ENCODE results near the gene SRSF3. TPM values are rescaled to one million over a fixed set of nuclear protein-coding genes. Genes with fewer than 3 reads are reported as not detected.

The SRSF3 gene
- total RNA-seq, 1 donor from 2014 or later = 455 TPM

DNA sequence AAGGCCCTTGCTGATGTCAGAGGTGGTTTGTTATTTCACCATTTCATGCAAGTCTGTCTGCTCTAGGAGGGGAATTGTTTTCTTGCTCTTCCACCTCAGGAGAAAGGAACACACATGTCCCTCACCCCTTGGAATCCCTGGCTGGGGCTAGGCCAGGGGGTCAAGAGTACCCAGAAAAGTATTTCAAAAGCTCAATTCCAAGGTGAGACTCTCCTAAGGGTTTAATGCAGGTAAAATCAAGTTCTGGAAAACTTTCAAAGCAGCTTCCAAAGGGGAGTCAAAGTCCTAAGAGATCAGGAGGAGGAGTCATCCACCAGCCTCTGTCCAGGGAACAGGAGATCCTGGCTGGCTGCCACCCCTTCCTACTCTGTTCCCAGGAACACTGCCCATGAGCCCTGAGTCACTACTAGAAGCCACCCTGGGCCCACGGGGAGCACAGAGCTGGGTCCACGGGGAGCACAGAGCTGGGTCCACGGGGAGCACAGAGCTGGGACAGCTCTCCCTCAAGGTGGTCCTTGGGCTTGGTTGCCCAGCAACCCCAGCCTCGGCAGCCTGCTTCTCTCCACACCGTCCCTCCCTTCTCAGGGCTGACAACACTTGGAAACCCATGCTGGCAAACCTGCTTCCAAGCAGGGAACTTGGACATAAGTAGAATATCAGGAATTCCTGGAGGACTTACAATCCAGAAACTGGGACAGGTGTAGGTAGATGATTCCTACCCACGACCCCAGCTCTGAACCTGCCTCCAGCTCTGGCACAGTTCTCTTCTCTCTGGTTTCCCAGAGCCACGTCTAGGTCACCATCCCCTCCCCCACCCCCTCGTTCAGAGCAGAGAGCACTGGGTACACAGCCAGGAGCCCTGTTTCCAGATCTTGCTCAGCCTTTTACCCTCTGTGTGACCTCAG, 49.0 kb downstream of the SRSF3 start:
- no peak overlapping the region for H3K27ac Mint-ChIP-seq
- no peak for DNase-seq (ENCODE audit: extremely low spot score, unreplicated experiment)
- H3K27me3 Mint-ChIP-seq = no peaks in the 10 kb centered on the region
- peaks cover 4% of the 10 kb centered on the region for H3K4me1 Mint-ChIP-seq (ENCODE audit: unreplicated experiment)
- H3K9me3 Mint-ChIP-seq = no peaks in the 10 kb centered on the region
- TF ChIP-seq CTCF (conservative IDR thresholded peaks at IDR 0.05) = no peak
- no peak overlapping the region for H3K4me3 Mint-ChIP-seq
- H3K36me3 Mint-ChIP-seq = no peaks in the 10 kb centered on the region

GRCh38 chr6:36643977-36644376, 49.8 kb downstream of the SRSF3 start:
- Mint-ChIP-seq H3K4me1 (ENCODE audit: unreplicated experiment) (peaks cover 4% of the 10 kb centered on the region), H3K36me3 (no peaks in the 10 kb centered on the region), H3K27me3 (no peaks in the 10 kb centered on the region), H3K4me3 (no peak overlapping the region), H3K27ac (no peak overlapping the region), H3K9me3 (no peaks in the 10 kb centered on the region)
- no peak for DNase-seq (ENCODE audit: extremely low spot score, unreplicated experiment)
- no peak for TF ChIP-seq CTCF (conservative IDR thresholded peaks at IDR 0.05)

DNA sequence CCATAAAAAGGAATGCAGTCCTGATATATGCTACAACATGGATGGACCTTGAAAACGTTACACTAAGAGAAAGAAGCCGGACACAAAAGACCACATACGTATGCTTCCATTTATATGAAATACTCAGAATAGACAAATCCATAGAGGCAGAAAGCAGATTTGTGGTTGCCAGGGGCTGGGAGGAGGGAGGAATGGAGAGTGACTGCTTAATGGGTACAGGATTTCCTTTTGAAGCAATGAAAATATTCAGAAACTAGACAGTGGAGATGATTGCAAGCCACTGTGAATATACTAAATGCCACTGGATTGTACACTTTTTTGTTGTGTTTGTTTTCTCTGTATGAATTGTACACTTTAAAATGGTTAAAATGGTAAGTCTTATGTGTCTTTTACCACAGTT, 54.9 kb downstream of the SRSF3 start:
- H3K9me3 Mint-ChIP-seq = no peaks in the 10 kb centered on the region
- H3K4me1 Mint-ChIP-seq (ENCODE audit: unreplicated experiment) = peaks cover 23% of the 10 kb centered on the region
- H3K27me3 Mint-ChIP-seq = no peaks in the 10 kb centered on the region
- no peak overlapping the region for H3K27ac Mint-ChIP-seq
- H3K4me3 Mint-ChIP-seq = no peak overlapping the region
- TF ChIP-seq CTCF (conservative IDR thresholded peaks at IDR 0.05) = no peak
- H3K36me3 Mint-ChIP-seq = no peaks in the 10 kb centered on the region
- no peak for DNase-seq (ENCODE audit: extremely low spot score, unreplicated experiment)

GRCh38 chr6:36649701-36650484, 55.7 kb downstream of the SRSF3 start:
- Mint-ChIP-seq H3K27me3 (no peaks in the 10 kb centered on the region), H3K27ac (no peak overlapping the region), H3K36me3 (no peaks in the 10 kb centered on the region), H3K4me3 (no peak overlapping the region), H3K9me3 (no peaks in the 10 kb centered on the region), H3K4me1 (ENCODE audit: unreplicated experiment) (peaks cover 23% of the 10 kb centered on the region)
- no peak for TF ChIP-seq CTCF (conservative IDR thresholded peaks at IDR 0.05)
- DNase-seq (ENCODE audit: extremely low spot score, unreplicated experiment) = no peak

GRCh38 chr6:36650848-36651478, 56.8 kb downstream of the SRSF3 start:
- Mint-ChIP-seq H3K4me1 (ENCODE audit: unreplicated experiment) (peaks cover 30% of the 10 kb centered on the region), H3K27ac (peak overlapping the region; percentile 9), H3K9me3 (no peaks in the 10 kb centered on the region), H3K4me3 (no peak overlapping the region), H3K36me3 (no peaks in the 10 kb centered on the region), H3K27me3 (no peaks in the 10 kb centered on the region)
- no peak for DNase-seq (ENCODE audit: extremely low spot score, unreplicated experiment)
- no peak for TF ChIP-seq CTCF (conservative IDR thresholded peaks at IDR 0.05)

All from type B pancreatic cell (in vitro differentiated cells).